SK-N-SH (cell line): ENCODE measurements around the gene JPH3. TPM values are rescaled to one million over a fixed set of nuclear protein-coding genes. Genes with fewer than 3 reads are reported as not detected.

Experiments
- CTCF ChIA-PET: fragments of 300-600, 350-600 bp; formaldehyde crosslinking; extraction: SDS; loops from one replicate; lab custom pipeline; 2021; lab: Yijun Ruan, JAX
- POLR2A ChIA-PET: fragments of 350-600 bp; sonication (Branson Sonifier 250); formaldehyde crosslinking; extraction: SDS; loops from one replicate; lab custom pipeline; 2020; ENCODE audit warnings: antibody characterized with exemption, inconsistent platforms; lab: Yijun Ruan, JAX
- DNase-seq: peaks from one replicate; pipeline ENCODE4 v3.0.0; 2012
- H2AFZ ChIP-seq: fragments of 200-600 bp; sonication (generic); 2 replicates; pipeline ENCODE4 v1.8.1; 2016; ENCODE audit warnings: antibody characterized with exemption, mild to moderate bottlenecking, low read depth
- H3F3A ChIP-seq: fragments of 200-600 bp; sonication (generic); replicated peaks from 2 replicates; pipeline ENCODE3; 2016; ENCODE audit warnings: antibody characterized with exemption, mild to moderate bottlenecking; ENCODE audit not compliant: insufficient read depth
- H3K27ac ChIP-seq, 2 experiments: fragments of 200-500 bp in 1 of 2; fragments of 200-600 bp in 1 of 2; sonication (Bioruptor generic) in 1 of 2; sonication (generic), shearing (Covaris generic) in 1 of 2; 2 replicates each; pipeline versions ENCODE4 v1.5.1 to v1.6.1; 2014 to 2016; ENCODE audit warnings: low read depth in 2 of 2, inconsistent platforms in 1 of 2, low read length in 1 of 2, mild to moderate bottlenecking in 1 of 2, mixed read lengths in 1 of 2
- H3K27me3 ChIP-seq: fragments of 200-600 bp; sonication (generic), shearing (Covaris generic); 2 replicates; pipeline ENCODE4 v1.6.1; 2016; ENCODE audit warnings: mixed run types; ENCODE audit not compliant: insufficient read depth
- H3K36me3 ChIP-seq, 2 experiments: fragments of 200-500 bp in 1 of 2; fragments of 200-600 bp in 1 of 2; sonication (Bioruptor generic) in 1 of 2; sonication (generic) in 1 of 2; replicated peaks in 1 of 2; 2 replicates each; pipeline versions ENCODE3 to v1.5.1; 2014 to 2016; ENCODE audit warnings: low read length in 1 of 2, mild to moderate bottlenecking in 1 of 2; ENCODE audit not compliant: insufficient read depth in 2 of 2, control insufficient read depth in 1 of 2
- H3K4me1 ChIP-seq, 2 experiments: fragments of 200-500 bp in 1 of 2; fragments of 200-600 bp in 1 of 2; sonication (Bioruptor generic) in 1 of 2; sonication (generic), shearing (Covaris generic) in 1 of 2; 2 replicates each; pipeline versions ENCODE4 v1.5.1 to v1.6.1; 2014 to 2016; ENCODE audit warnings: low read depth in 1 of 2, low read length in 1 of 2, mixed run types in 1 of 2; ENCODE audit not compliant: insufficient read depth in 2 of 2, control insufficient read depth in 1 of 2
- H3K4me2 ChIP-seq: fragments of 200-600 bp; sonication (generic), shearing (Covaris generic); 2 replicates; pipeline ENCODE4 v1.6.1; 2017; ENCODE audit warnings: mixed run types
- H3K4me3 ChIP-seq, 2 experiments: fragments of 200-500 bp in 1 of 2; fragments of 200-600 bp in 1 of 2; sonication (Bioruptor generic) in 1 of 2; sonication (generic), shearing (Covaris generic) in 1 of 2; 2 replicates each; pipeline versions ENCODE4 v1.5.1 to v1.8.1; 2014 to 2016; ENCODE audit warnings: low read depth in 2 of 2, inconsistent platforms in 1 of 2, low read length in 1 of 2, mild to moderate bottlenecking in 1 of 2, mixed read lengths in 1 of 2, moderate library complexity in 1 of 2
- H3K79me2 ChIP-seq: fragments of 200-600 bp; sonication (generic); 2 replicates; pipeline ENCODE4 v1.8.1; 2017; ENCODE audit warnings: mild to moderate bottlenecking; ENCODE audit not compliant: insufficient read depth
- H3K9ac ChIP-seq: fragments of 200-600 bp; sonication (generic); 2 replicates; pipeline ENCODE4 v1.6.1; 2017; ENCODE audit warnings: mixed run types
- H3K9me2 ChIP-seq: fragments of 200-600 bp; sonication (generic); 2 replicates; pipeline ENCODE4 v1.6.1; 2017; ENCODE audit warnings: mixed run types
- H3K9me3 ChIP-seq: fragments of 200-600 bp; sonication (generic); 2 replicates; pipeline ENCODE4 v1.6.1; 2017; ENCODE audit warnings: mixed run types, mild to moderate bottlenecking, moderate library complexity
- H4K20me1 ChIP-seq: fragments of 200-600 bp; sonication (generic); 2 replicates; pipeline ENCODE4 v1.6.1; 2017; ENCODE audit warnings: mild to moderate bottlenecking, mixed run types; ENCODE audit not compliant: insufficient read depth
- ELF1 ChIP-seq: IDR thresholded peaks from 2 replicates; pipeline ENCODE4 v1.4.0; 2012
- EP300 ChIP-seq, 2 experiments: IDR thresholded peaks; 2 replicates each; pipeline versions ENCODE4 v1.4.0 to v1.6.1; 2012; ENCODE audit warnings: borderline replicate concordance in 1 of 2, low read depth in 1 of 2, low read length in 1 of 2
- FOXJ3 ChIP-seq: sonication (generic); formaldehyde crosslinking; IDR thresholded peaks from 2 replicates; pipeline ENCODE4 v1.5.1; 2020; ENCODE audit warnings: mild to moderate bottlenecking, missing genetic modification reagents
- FOXM1 ChIP-seq: IDR thresholded peaks from 2 replicates; pipeline ENCODE4 v1.4.0; 2012; ENCODE audit warnings: low read depth, mild to moderate bottlenecking
- JUND ChIP-seq: IDR thresholded peaks from 2 replicates; pipeline ENCODE4 v1.4.0; 2012
- MAX ChIP-seq: IDR thresholded peaks from 2 replicates; pipeline ENCODE4 v1.4.0; 2012; ENCODE audit warnings: low read depth
- NFIC ChIP-seq: IDR thresholded peaks from 2 replicates; pipeline ENCODE4 v1.4.0; 2012; ENCODE audit warnings: borderline replicate concordance
- NRF1 ChIP-seq: IDR thresholded peaks from 2 replicates; pipeline ENCODE4 v1.6.1; 2012; ENCODE audit warnings: low read depth, mild to moderate bottlenecking, low read length
- POLR2AphosphoS5 ChIP-seq: IDR thresholded peaks from 2 replicates; pipeline ENCODE4 v1.6.1; 2012; ENCODE audit warnings: low read depth, low read length
- RFX5 ChIP-seq: IDR thresholded peaks from 2 replicates; pipeline ENCODE4 v1.6.1; 2012; ENCODE audit warnings: mild to moderate bottlenecking, improper control_type of control experiment, low read length
- TAF1 ChIP-seq: IDR thresholded peaks from 2 replicates; pipeline ENCODE4 v1.6.1; 2012; ENCODE audit warnings: low read depth, mild to moderate bottlenecking, low read length, moderate library complexity, borderline replicate concordance
- ZBTB33 ChIP-seq: IDR thresholded peaks from 2 replicates; pipeline ENCODE4 v1.4.0; 2012; ENCODE audit warnings: low read depth, borderline replicate concordance
- WGBS: methylation state at CpG from one replicate; pipeline ENCODE4 v1.1.6; 2017; ENCODE audit warnings: low lambda C conversion rate; 5-methylcytosine and 5-hydroxymethylcytosine counted together
- polyA plus RNA-seq, 3 experiments: library from polyadenylated mRNA; depleted of rRNA; stranded (reverse); fragments of >200 nt; gene quantifications; 2 replicates each; pipeline ENCODE4 v1.2.3, GENCODE V29; 2012

Gene JPH3
- polyA plus RNA-seq, 1 of the 3 experiments (the other 2 are of a cell fraction) = 0.25 TPM

- Histone ChIP-seq H3K27me3 (peaks cover 6% of the 10 kb centered on the region), H3K9me3 (no peaks in the 10 kb centered on the region), H3K4me1 (peaks cover 0 to 3% of the 10 kb centered on the region in 2 experiments; a peak in 1 of 4 replicates), H3K4me3 (no peak overlapping the region), H2AFZ (no peak overlapping the region), H3K9me2 (no peaks in the 10 kb centered on the region), H3K4me2 (no peak overlapping the region), H3K9ac (no peak overlapping the region), H3F3A (no peaks in the 10 kb centered on the region), H4K20me1 (no peaks in the 10 kb centered on the region), H3K79me2 (no peaks in the 10 kb centered on the region), H3K36me3 (no peaks in the 10 kb centered on the region), H3K27ac (no peak overlapping the region)
- WGBS = 64% methylated on average over 18 of the region's 33 CpGs
- DNase-seq = peak; percentile 57
- TF ChIP-seq JUND (no peak), TAF1 (no peak), ZBTB33 (no peak), MAX (no peak), POLR2AphosphoS5 (no peak), RFX5 (no peak), FOXJ3 (CRISPR knock-in tag) (no peak), ELF1 (no peak)
- ChIA-PET POLR2A (no interaction called here), CTCF (interaction anchor here (1.2 to 7.8 kb wide), 4 partner anchors 11 to 231 kb away, joined by 3 to 68 read pairs (median 6); no protein-coding TSS in a partner anchor)
Measured at GRCh38 chr16:87647431-87648185, 45.3 kb downstream of the JPH3 start.

GRCh38 chr16:87648236-87648635, 45.9 kb downstream of the JPH3 start:
- peaks cover 6% of the 10 kb centered on the region for H3K27me3 ChIP-seq
- no peak overlapping the region for H3K27ac ChIP-seq
- CTCF ChIA-PET = interaction anchor here (1.3 to 7.8 kb wide), 2 partner anchors 12 to 24 kb away, joined by 3 to 68 read pairs; no protein-coding TSS in a partner anchor
- H3K36me3 ChIP-seq = no peaks in the 10 kb centered on the region
- peaks cover 0 to 7% of the 10 kb centered on the region in 2 experiments; a peak in 1 of 4 replicates for H3K4me1 ChIP-seq
- no peaks in the 10 kb centered on the region for H3K79me2 ChIP-seq
- H2AFZ ChIP-seq = no peak overlapping the region
- H3F3A ChIP-seq = no peaks in the 10 kb centered on the region
- H3K9me3 ChIP-seq = no peaks in the 10 kb centered on the region
- H3K4me2 ChIP-seq = no peak overlapping the region
- no peaks in the 10 kb centered on the region for H3K9me2 ChIP-seq
- 56% methylated on average over 11 of the region's 23 CpGs for WGBS
- peak; percentile 52 for DNase-seq
- H3K4me3 ChIP-seq = no peak overlapping the region
- H4K20me1 ChIP-seq = no peaks in the 10 kb centered on the region
- no peak overlapping the region for H3K9ac ChIP-seq
- no peak for TF ChIP-seq EP300 (IDR thresholded peaks at IDR 0.05; ENCODE audit: borderline replicate concordance in 1 of 2, low read depth in 1 of 2, low read length in 1 of 2)
- TF ChIP-seq FOXM1 = no peak
- no peak for TF ChIP-seq TAF1
- TF ChIP-seq FOXJ3 (CRISPR knock-in tag) = no peak
- TF ChIP-seq NFIC = no peak
- no peak for TF ChIP-seq NRF1
- TF ChIP-seq, all 33 proteins: peak for 0
- POLR2A ChIA-PET = no interaction called here
